GM21723 (cell line): ENCODE results near the gene FRMPD4.

Experiments used
- ATAC-seq: cut with Tn5 transposase; IDR thresholded peaks from one replicate; pipeline ENCODE4 v1.9.1; 2021; ENCODE audit warnings: mild to moderate bottlenecking, moderate library complexity; ENCODE audit not compliant: unreplicated experiment

The FRMPD4 gene

GRCh38 chrX:12423346-12423745 is 285.1 kb downstream of the FRMPD4 start:
- ATAC-seq, result no peak

DNA sequence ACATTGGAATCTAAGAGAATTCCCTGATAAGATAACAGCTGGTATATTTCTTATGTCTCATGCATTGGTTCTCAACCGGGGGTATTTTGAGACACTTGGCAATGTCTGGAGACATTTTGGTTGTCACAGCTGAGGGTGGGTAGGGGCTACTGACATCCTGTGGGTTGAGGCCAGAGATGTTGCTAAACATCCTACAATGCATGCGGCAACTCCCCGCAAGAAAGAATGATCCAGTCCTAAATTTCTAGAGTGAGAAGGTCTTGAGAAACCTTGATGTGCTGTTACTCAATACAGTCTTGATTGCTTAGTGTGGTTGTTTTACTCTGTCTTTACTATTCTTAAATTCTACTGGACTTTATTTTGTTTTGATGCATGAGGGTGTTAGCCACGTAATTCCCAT is 287.2 kb downstream of the FRMPD4 start:
- ATAC-seq, result no peak

DNA sequence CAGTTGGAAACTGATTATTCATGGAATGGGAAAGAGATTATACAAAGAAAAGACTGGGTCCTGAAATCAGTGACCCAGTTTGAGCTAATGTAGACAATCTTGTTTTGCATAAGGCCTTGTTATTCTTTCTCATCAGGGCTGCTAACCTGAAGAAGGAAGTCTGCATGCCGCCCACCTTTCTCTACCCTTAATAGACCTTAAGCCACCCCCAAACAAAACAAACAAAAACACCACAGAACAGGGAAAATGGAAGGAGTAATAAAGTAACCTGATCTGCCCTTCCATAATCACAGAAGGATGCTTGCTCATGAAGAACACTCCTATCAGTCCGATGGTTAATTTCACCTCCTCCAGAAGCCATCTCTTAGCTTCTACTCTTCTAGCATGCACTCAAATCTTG is 288.1 kb downstream of the FRMPD4 start:
- no peak for ATAC-seq

DNA sequence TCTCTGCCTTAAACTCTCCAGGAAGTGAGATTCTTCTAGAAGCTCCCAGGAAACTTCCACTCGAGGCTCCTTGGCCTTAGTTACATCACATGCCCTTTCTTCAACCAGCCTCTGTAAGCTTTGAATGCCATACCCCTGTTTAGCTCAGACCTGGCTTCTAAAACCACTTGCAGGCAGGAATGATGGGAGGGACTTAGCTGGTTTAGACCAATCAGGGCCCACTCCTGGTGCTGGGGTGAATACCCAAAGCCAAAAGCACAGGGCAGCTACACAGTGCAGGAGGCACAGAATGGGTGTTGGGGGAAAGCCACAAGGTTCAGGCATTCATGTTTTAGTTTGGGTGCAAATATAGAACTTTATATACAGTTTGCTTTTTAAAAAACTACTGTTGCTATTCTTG is 296.2 kb downstream of the FRMPD4 start:
- no peak for ATAC-seq

DNA sequence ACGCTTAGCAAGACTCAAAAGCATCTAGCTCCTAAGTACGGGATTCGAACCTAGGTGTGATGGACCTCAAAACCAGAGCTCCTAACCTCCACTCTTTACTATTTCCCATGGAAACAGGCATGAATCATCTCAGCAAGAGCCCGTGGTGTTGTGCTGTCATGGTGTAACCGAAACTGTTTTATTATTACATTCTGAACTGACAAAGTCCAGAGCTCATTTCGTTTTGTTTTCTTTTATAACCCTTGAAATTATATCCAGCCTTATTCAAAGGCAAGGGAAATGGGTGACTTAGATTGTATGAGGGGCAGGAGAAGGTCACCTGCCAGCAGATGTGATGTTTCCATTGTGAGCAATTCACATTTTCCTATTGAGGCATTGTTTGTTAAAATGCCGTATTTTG is 301.1 kb downstream of the FRMPD4 start:
- ATAC-seq, result no peak

DNA sequence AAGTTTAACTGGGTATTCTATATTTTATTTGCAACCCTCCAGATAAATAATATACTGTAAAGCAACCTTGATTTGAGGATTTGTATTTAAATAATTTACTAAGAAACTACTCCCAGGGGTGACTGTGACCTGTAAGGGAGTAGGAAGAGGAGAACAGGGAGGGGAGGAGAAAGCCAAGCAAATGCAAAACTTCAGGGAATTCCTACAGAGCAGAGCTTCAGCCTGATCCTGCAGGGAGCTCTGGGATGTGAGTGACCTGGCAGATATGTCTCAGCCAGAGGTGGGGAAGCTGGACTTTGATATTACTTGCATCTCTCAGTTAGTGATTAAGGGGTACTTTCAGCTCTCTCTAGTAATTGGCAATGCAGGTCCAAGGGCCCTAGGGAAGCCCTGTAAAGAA is 302.0 kb downstream of the FRMPD4 start:
- ATAC-seq, result no peak

- no peak for ATAC-seq
These were observed 303.3 kb downstream of the FRMPD4 start for GRCh38 chrX:12441381-12442128.

DNA sequence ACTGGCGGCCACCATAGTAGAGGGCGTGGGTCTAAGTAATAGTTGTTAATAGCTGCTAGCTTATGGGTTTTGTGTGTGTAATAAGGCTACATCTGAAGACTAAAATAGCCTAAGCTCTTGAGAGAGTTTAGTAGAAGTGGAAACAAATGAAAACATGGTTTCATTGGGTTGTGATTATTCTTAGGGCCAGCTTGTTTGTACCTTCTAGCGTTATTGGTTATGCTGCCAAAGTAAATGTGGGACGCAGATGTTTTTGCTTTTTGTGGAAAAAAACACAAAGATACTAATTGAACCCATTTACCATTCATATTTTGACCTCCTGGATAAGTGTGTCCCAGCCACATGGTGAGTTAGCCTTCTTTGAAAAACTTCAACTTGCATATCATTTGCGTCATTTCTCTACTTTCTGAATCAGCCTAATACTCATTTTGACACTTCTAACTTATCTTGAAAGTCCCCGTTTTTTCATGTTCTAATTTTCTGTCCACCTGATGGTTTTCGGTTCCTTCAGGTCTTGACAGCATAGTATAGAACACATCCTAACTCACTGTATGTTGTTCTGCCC is 305.3 kb downstream of the FRMPD4 start:
- ATAC-seq, result peak; percentile 91

DNA sequence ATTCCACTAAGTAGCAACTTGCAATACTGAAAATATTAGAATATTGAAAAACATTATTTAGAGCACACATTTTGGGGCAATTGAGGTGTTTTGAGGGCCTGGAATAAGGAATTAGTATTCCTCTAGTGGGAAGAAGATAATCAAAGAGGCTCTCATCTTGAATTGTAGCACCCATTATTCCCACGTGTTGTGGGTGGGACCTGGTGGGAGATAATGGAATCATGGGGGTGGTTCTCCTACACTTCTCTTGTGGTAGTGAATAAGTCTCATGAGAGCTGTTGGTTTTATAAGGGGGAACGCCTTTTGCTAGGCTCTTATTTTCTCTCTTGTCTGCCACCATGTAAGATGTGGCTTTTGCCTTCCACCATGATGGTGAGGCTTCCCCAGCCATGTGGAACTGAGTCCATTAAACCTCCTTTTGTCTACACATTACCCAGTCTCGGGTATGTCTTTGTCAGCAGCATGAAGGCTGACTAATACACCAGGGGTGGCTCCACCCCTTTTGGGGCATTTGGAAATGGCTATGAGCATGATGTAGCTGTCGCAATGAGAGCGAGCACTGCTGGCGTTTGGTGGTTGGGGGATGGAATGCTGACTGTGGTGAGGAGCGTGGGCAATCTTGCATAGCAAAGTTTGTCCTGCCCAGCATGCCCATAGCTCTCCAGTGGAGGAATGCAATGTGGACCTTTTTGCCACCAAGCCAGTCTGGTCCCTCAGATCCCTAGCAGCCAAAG is 308.2 kb downstream of the FRMPD4 start:
- ATAC-seq, result no peak

- ATAC-seq, result no peak
These were observed 309.3 kb downstream of the FRMPD4 start for GRCh38 chrX:12447448-12448064.

- ATAC-seq, result no peak
These were observed 314.0 kb downstream of the FRMPD4 start for GRCh38 chrX:12452268-12452667.

- no peak for ATAC-seq
These were observed 322.7 kb downstream of the FRMPD4 start for GRCh38 chrX:12460929-12461328.

DNA sequence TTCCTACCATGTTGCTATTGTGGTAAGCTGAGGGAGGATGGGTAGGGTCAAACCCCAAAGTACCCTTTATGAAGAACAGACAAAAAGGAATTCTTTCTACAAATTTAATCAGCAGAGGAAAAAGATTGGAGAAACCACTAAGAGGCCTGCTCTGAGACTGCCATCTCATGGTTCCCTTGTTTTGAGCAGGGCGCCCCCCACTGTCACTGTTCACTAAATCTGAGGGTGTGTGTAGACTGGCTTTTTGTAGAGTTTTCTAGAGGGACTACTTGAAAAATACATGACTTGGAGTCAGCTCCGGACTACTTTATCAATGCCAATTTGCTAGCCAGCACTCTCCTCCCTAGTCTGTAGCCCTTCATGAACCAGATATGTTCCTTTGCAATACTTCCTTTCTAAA is 324.8 kb downstream of the FRMPD4 start:
- ATAC-seq, result no peak

GRCh38 chrX:12463873-12464272 is 325.6 kb downstream of the FRMPD4 start:
- ATAC-seq, result no peak

DNA sequence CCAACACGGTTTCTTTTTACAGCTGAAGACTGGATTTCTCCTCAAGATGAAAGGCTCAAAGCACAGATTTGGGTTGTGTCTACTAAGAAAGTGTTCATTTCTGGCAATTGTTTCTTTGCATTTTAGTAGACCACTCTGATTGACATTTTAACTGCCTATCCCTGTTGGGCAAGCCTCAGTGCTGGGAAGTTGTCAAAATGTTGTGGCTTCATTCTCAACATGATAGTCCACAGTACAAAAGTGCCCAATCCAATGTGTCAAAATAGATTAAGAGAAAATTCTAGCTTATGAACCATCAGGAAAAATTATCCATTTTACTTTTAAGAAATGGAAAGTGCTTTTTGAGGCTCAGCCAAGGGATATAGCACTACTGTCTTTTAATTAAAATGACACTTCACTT is 329.0 kb downstream of the FRMPD4 start:
- no peak for ATAC-seq

- no peak for ATAC-seq
These were observed 331.0 kb downstream of the FRMPD4 start for GRCh38 chrX:12469296-12469695.

GRCh38 chrX:12471061-12471460 is 332.8 kb downstream of the FRMPD4 start:
- ATAC-seq, result no peak

DNA sequence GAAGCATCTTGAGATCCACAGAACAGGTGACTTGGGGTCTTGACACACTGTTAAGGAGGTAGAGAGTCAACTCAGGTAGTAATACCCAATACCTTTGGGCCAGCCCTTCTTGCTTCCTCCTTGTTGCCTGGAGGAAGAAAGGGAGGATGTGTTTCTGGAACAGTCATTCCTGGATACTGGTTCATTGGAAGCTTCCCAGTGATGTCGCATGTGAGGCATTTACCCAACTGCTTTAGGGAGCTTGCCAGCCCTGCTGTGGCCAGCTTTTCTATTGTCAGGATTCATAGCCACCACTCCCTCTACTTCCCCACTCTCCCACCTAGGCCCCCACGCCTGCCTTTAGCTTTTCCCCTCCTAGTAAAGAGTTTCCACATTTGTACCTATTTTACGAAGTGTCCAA is 342.7 kb downstream of the FRMPD4 start:
- ATAC-seq, result no peak

DNA sequence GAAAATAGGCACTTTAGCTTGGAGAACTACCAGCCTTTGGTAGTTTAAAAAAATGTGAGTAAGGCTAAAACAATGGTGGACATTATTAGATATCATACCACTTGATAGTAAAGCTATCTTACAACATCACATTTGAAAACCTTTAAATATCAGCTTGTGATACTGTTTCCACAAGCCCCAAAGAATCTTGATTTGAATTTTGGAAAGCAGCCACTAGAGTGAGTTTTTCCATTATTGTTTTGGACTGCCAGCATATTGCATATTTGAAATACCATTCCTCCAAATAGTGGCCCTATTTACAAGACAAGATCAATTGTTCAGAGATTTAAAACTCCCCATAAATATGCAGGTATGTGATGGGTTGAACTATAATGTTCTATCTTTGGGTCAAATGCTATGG is 349.9 kb downstream of the FRMPD4 start:
- ATAC-seq, result no peak

GRCh38 chrX:12488771-12489170 is 350.5 kb downstream of the FRMPD4 start:
- no peak for ATAC-seq

- ATAC-seq, result no peak
These were observed 351.1 kb downstream of the FRMPD4 start for GRCh38 chrX:12489341-12489740.
